Brain pericyte (primary cell): ENCODE data around the gene NAA25.
"Not testable (repeated sequence)": the region's sequence is repeated elsewhere in the genome, so short reads cannot be mapped to it uniquely, and the experiment has no call there.

Experiments
- DNase-seq: peaks from one replicate; pipeline ENCODE4 v3.0.0-alpha.2; 2012; ENCODE audit warnings: low read depth, low spot score

NAA25 gene

GRCh38 chr12:112009596-112009995 lies 99.0 kb downstream of the NAA25 start:
- not testable (repeated sequence) for DNase-seq

- no peak for DNase-seq
Measured at GRCh38 chr12:112008918-112009317, 99.7 kb downstream of the NAA25 start.

- DNase-seq, result no peak
Measured at GRCh38 chr12:112007945-112008344, 100.6 kb downstream of the NAA25 start.

- no peak for DNase-seq
Measured at GRCh38 chr12:112005419-112006395, 102.9 kb downstream of the NAA25 start.

- DNase-seq, result no peak
Measured at GRCh38 chr12:112004041-112004440, 104.5 kb downstream of the NAA25 start.

- DNase-seq, result no peak
Measured at GRCh38 chr12:112001576-112001975, 107.0 kb downstream of the NAA25 start.

- DNase-seq, result no peak
Measured at GRCh38 chr12:112000820-112001219, 107.8 kb downstream of the NAA25 start.

- DNase-seq, result not testable (repeated sequence)
Measured at GRCh38 chr12:111999129-111999528, 109.5 kb downstream of the NAA25 start.

- DNase-seq, result no peak
Measured at GRCh38 chr12:111998015-111998414, 110.6 kb downstream of the NAA25 start.

- no peak for DNase-seq
Measured at GRCh38 chr12:111997300-111997699, 111.3 kb downstream of the NAA25 start.

- DNase-seq, result no peak
Measured at GRCh38 chr12:111995782-111996480, 112.7 kb downstream of the NAA25 start.

GRCh38 chr12:111994211-111995111 lies 114.1 kb downstream of the NAA25 start:
- not testable (repeated sequence) for DNase-seq

- DNase-seq, result no peak
Measured at GRCh38 chr12:111993292-111994150, 115.1 kb downstream of the NAA25 start.

- DNase-seq, result no peak
Measured at GRCh38 chr12:111992464-111992863, 116.1 kb downstream of the NAA25 start.

- DNase-seq, result no peak
Measured at GRCh38 chr12:111991946-111992345, 116.6 kb downstream of the NAA25 start.

GRCh38 chr12:111991535-111991934 lies 117.0 kb downstream of the NAA25 start:
- DNase-seq, result no peak

- DNase-seq, result no peak
Measured at GRCh38 chr12:111984820-111985219, 123.8 kb downstream of the NAA25 start.

GRCh38 chr12:111981987-111982386 lies 126.6 kb downstream of the NAA25 start:
- no peak for DNase-seq

GRCh38 chr12:111980598-111980997 lies 128.0 kb downstream of the NAA25 start:
- no peak for DNase-seq

- DNase-seq, result no peak
Measured at GRCh38 chr12:111978545-111978944, 130.0 kb downstream of the NAA25 start.

- no peak for DNase-seq
Measured at GRCh38 chr12:111976860-111977259, 131.7 kb downstream of the NAA25 start.
